GM21576 (cell line): Measurements from ENCODE around the gene SNX3.
A peak's percentile ranks its signal among the peaks of the same experiment; 100 is the strongest.
"Not testable (repeated sequence)": the region's sequence is repeated elsewhere in the genome, so short reads cannot be mapped to it uniquely, and the experiment has no call there.

Experiments used
- ATAC-seq: cut with Tn5 transposase; IDR thresholded peaks from one replicate; pipeline ENCODE4 v1.9.1; 2021; ENCODE audit warnings: mild to moderate bottlenecking, moderate library complexity; ENCODE audit not compliant: unreplicated experiment

SNX3 gene

DNA sequence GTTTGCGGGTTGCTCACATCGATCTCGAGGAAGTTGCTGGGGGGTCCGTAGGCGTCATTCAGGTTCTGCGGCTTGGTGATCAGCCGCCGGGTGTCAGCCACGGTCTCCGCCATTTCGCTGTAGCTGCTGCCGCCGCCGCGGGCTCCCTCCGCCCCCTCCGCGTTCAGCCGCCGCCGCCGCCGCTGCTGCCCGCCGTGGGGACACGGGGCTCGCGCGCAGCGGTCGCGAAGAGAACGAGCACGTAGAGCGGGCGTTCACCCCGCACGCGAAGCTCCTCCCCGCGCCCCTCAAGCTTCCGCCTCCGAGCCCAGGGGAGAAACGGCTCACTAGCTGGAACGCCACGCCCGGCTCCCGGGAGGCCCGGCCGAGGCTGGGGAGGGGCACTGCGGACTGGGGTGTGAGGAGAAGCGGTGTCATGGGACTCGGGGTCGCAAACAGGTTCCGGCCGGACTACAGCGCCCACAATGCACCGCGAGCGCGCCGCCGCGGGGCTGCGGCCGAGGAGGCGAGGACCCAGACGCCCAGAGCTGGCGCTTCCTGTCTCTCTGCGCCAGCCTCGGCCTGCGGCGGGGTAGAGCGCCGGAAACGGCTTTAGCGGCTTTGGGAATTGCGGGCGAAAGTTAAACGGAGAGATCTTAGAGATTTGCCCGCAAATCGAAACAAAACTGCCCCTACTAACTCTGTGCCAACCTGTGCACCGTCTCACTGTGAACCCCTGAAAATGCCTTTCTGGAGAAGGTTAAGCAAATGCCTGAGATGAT, at the start of gene SNX3:
TSS of gene SNX3 (minus strand) at position 232 of the 761 bp plus-strand sequence. CDS start at position 113, 119 bp downstream.
- peak; percentile 88 for ATAC-seq

DNA sequence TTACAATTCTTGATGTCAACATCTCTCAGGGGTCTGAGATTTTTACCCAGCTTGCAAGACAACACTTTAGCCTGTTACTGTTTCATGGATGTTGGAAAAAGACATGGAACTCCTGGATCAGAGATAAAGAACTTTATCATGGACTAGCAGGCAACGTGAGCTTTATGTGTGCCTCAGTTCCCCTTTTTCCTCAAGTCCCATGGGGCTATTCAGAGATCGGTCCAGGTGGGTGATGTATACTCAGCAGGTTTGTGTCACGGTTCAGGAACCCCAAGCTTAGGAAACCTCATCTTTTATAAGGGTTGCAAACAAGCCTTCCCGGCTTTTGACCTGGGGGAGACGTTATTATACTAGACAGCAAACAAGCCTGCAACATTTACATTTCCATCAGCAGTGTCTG, 49.0 kb upstream of the SNX3 start:
- no peak for ATAC-seq

DNA sequence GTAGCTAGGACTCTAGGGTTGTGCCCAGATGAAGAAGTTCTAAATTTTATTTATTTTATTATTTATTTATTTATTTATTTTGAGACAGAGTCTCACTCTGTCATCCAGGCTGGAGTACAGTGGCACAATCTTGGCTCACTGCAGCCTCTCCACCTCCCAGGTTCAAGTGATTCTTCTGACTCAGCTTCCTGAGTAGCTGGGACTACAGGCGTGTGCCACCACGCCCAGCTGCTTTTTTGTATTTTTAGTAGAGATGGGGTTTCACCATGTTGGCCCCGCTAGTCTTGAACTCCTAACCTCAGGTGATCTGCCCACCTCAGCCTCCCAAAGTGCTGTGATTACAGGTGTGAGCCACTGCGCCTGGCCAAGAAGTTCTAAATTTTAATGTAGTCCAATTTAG, 47.8 kb upstream of the SNX3 start:
- ATAC-seq, result not testable (repeated sequence)

DNA sequence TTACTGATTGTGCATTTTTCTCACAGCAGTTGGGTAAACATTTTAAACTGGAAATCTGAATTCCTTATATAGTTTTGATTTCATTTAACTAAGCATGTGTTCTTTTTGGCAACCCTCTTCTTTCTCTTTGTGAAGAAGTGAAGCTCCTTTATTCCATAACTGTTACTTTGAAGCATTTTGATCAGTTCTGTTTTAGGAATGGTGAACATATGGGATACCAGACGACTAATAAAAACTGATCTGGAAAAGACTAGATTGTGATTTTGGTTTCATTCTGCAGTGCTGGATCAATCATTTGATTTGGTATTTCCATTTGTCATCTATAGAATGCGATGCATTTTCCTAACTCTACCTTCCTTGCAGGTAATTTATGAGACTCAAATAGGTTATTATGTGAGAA, 43.8 kb upstream of the SNX3 start:
- ATAC-seq, result no peak

DNA sequence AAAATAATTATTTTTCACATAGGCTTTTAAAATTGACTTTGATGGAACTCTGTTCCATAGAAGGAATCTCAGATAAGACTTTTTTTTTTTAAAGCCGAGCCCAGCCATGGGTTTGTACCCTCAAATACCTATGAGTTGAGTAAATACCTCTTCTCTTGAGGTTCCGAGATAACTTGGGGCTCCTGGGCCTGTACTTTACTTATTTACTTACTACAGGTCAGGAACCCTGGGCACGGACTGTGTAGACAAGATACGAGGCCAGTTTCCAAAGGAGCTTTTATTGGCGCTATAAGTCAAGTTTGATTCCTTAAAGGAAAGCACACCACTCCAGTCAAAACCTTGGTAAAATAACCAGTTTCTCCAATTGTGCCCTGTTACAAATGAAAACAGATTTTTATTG, 41.5 kb upstream of the SNX3 start:
- ATAC-seq, result no peak

DNA sequence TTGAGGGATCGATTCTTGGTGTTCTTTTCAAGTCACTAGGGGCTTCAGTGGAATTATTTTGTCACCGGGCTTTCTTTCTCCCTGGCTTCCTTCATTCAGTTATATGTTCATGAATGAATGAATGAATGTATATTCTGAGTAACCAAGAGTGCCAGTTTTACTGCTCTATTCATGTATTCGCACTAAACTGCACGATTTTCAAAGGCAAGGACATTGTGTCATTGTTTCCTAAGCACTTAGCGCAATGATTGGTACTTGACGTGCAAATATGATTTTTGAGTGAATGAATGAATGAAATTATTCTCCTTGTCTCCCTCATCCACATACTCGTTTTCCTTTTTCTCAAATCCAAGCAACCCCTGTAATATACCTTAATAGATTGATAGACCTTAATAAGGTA, 34.8 kb upstream of the SNX3 start:
- no peak for ATAC-seq

DNA sequence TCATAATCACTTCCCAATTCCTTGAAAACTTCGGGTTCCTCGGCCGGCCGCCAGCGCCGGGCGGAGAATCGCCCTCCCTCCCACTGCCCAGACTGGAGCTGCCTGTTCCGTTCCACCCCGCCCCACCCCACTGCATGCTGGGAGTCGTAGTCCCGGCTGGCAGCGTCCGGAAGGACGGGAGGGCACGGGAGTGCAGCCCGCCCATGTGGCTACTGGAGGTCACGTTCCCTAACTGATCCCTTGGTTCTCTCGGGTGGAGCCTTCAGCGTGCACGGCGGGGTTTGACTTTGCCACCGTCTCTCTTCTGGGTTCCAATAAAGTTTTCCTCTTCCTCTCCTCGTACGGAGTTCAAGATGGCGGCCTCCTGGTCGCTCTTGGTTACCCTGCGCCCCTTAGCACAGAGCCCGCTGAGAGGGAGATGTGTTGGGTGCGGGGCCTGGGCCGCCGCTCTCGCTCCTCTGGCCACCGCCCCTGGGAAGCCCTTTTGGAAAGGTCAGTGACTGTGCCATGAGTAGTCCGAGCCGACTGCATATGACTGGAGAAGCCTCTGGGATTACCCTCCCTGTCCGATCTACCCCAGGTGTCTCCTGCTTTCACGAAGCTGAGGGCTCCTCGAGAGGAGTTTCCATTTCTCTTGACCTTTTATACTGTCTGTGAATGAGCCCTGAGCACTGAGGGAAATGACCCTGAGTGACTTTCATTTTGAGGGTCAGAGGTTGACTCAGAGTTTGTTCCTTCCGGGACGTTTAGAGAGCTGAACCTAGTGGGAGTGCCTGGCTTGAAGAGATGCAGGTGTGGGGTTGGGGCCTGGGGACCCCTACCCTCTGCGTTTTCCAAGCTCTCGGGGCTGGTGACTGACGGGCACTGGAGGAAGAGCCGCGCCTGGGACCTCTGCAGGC, 34.1 kb upstream of the SNX3 start, which contains the start of gene AFG1L:
TSS of gene AFG1L (plus strand) at position 328 of the 899 bp plus-strand sequence. CDS start at position 354, 26 bp downstream.
- peak; percentile 87 for ATAC-seq

DNA sequence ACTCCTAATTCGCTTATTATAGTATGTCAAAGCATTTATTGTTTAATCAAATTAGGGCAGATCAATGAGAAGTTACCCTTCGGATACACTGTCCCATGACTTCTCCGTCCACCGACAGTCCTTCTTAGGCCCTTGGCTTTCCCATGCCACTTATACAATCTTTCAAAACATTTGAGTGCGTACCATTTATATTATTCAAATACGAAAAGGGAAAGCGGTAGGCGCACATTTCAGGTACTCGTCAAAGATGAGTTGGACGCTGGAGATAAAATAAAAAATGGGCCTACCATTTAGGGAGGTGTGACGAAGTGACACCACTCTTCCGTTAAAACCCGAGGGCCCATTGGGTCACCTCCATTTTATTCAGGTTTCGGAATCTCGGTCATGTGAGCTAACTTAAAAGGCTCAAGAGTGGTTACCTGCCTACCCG, 33.5 kb upstream of the SNX3 start:
- peak; percentile 16 for ATAC-seq

DNA sequence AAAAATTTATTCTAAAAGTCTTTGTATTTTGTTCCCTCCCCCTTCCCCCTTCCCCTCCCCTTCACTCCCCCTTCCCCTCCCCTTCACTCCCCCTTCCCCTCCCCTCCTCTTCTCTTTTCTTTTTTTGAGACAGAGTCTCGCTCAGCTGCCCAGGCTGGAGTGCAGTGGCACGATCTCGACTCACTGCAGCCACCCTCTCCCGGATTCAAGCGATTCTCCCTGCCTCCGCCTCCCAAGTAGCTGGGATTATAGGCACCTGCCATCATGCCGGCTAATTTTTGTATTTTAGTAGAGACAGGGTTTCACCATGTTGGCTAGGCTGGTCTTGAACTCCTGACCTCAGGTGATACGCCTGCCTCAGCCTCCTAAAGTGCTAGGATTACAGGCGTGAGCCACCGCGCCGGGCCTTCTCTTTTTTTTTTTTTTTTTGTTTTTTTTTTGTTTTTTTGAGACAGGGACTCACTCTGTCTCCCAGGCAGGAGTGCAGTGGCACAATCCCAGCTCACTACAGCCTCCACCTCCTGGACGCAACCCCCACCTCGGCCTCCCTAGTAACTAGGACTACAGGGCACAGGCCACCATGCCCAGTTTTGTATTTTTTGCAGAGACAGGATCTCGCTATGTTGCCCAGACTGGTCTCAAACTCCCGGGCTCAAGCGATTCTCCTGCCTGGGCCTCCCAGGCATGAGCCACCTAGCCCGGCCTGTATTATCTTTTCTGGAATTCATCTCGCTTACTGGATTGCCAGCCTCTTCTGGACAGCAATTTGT, 32.9 kb upstream of the SNX3 start:
- no peak for ATAC-seq

DNA sequence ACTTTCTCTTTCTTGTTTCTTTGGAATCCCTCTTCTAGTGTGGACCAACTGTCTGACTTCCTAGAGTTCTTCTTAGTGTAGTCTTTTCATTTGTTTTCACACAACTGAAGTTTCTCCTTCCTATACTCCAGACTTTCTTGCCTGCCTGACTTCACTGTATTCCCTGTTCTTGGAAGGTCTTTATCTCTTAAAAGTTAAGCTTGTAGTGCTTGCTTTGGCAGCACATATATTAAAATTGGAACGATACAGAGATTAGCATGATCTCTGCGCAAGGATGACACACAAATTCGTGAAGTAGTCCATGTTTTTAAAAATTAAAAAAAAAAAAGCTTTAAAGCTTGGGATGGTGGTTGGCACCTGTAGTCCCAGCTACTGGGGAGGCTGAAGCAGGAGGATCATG, 31.7 kb upstream of the SNX3 start:
- ATAC-seq, result not testable (repeated sequence)

DNA sequence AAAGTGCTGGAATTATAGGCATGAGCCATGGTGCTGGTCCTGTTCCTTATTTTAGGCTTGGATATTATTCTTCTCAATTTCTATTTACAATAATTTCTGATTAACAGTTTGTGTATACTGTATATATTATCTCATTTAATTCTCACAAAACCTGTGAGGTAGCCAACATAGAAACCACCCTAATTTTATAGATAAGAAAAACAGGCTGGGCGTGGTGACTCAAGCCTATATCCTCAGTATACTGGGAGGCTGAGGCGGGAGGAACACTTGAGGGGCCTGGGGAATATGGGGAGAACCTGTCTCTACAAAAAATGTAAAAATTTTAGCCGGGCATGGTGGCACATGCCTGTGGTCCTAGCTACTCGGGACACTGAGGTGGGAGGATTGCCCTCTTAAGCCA, 30.3 kb upstream of the SNX3 start:
- ATAC-seq, result no peak

DNA sequence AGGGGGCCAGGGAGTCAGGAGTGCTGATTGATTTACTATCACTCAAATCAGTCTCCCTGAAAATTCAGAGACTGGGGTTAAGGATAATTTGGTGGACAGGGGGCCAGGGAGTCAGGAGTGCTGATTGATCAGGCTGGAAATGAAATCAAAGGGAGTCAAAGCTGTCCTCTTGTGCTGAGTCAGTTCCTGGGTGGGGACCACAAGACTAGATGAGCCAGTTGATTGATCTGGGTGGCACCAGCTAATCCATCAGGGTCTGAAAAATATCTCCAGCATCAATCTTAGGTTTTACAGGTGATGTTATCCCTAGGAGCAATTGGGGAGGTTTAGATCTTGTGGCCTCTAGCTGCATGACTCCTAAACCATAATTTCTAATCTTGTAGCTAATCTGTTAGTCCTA, 27.9 kb upstream of the SNX3 start:
- ATAC-seq, result no peak

DNA sequence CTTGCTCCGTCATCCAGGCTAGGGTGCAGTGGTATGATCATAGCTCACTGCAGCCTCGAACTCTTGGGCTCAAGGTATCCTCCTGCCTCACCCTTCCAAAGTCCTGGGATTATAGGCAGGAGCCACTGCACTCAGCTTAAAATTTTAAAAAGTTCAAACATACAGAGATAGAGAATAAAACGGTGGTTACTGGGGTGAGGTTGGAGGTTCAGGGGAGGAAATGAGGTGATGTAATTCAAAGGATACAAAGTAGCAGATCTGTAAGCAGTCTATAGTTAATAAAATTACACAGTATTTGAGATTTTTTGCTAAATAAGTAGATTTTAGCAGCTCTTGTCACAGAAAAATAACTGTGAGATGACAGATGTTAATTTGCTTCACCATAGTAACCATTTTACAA, 26.5 kb upstream of the SNX3 start:
- no peak for ATAC-seq

DNA sequence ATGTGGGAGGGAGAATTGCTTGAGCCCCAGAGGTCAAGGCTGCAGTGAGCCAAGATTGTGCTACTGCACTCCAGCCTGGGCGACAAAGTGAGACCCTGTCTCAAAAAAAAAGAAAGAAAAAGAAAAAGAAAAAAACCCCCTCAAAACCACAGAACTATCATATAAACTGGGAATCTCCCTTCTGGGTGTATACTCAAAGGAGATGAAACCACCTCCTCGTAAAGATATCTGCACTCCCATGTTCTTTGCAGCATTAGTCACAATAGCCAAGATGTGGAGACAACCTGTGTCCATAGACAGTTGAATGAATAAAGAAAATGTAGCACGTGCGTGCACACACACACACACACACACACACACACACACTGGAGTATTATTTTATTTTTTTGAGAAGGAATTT, 25.5 kb upstream of the SNX3 start:
- ATAC-seq, result no peak

DNA sequence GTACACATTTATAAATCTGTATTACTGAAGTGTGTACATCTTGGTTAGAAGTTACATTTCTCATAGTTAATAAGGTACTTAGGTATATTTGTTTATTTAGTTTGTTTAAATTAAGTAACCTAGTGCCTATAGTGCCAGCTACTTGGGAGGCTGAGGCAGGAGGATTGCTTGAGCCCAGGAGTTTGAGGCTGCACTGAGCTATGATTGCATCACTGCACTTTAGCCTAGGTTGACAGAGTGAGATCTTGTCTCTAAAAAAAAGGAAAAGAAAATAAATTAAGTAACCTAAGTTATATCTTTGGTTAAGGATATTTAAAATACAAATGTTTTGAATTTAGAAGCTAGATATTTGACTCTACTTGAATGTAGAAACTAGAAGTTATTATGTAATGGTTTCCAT, 24.5 kb upstream of the SNX3 start:
- no peak for ATAC-seq

DNA sequence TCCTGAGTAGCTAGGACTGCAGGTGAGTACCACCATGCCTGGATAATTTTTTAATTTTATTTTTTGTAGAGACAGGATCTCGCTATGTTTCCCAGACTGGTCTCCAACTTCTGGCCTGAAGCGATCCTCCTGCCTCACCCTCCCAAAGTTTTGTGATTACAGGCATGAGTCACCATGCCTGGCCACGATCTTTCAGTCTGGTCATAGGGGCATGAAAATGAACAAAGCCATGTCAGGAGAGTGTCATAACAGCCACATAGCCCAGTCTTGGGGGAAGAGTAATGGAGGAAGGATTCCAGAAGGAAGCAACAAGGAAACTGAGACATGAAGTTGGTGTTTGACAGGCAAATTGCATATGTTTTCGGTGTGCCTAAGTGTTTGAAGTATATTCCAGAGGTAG, 17.0 kb upstream of the SNX3 start:
- ATAC-seq, result no peak

DNA sequence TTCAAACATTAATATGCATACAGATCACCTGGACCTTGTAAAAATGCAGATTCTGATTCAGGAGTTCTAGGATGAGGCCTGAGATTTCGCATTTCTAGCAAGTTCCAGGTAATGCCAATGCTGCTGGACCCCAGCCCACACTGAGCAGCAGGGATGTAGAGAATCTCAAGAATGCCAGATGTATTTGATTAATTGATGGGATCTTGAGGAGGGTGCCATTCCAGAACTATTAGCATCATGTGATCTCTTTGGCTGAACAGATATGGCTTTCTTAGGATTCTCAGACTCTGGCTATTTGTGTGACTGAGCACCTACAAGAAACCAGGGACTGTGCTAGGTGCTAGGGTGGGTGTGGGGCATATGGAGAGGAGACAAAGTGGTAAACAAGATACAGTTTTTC, 16.5 kb upstream of the SNX3 start:
- no peak for ATAC-seq

DNA sequence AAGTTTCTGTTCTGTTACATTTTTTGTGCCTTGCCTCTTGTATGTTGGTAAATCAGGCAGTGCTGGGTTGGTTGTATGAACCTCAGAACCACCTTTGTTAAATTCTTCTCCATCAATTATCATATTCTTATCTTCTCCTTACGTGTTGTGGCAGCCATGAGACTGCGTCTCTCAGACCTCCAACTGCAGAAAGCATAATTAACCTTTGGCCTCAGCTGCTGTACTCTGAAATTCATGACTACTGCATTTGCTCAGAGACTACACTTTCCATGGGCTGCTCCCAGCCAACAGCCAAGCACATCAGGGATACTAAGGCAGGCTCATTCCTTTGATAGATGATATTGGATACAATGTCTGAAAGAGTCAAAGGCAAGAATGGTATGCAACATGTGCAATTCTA, 15.1 kb upstream of the SNX3 start:
- ATAC-seq, result no peak

DNA sequence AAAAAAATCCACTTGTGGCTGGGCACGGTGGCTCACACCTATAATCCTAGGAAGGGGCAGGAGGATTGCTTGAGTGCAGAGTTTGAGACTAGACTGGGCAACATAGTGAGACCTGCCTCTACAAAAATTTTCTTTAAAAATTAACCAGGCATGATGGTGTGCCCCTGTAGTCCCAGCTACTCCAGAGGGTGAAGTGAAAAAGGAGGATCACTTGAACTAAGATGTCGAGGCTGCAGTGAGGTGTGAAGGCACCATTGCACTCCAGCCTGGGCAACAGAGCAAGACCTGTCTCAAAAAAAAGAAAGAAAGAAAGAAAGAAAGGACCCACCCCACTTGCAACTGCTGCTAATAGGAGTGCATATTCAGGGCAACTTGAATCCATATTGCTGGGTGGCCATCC, 13.7 kb upstream of the SNX3 start:
- ATAC-seq, result no peak

DNA sequence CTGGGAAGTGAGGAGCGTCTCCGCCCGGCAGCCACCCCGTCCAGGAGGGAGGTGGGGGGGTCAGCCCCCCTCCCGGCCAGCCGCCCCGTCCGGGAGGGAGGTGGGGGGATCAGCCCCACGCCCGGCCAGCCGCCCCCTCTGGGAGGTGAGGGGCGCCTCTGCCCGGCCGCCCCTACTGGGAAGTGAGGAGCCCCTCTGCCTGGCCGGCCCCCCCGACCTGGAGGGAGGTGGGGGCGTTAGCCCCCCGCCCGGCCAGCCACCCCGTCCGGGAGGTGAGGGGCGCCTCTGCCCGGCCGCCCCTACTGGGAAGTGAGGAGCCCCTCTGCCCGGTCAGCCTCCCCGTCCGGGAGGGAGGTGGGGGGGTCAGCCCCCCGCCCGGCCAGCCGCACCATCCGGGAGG, 9.1 kb upstream of the SNX3 start:
- ATAC-seq, result not testable (repeated sequence)

DNA sequence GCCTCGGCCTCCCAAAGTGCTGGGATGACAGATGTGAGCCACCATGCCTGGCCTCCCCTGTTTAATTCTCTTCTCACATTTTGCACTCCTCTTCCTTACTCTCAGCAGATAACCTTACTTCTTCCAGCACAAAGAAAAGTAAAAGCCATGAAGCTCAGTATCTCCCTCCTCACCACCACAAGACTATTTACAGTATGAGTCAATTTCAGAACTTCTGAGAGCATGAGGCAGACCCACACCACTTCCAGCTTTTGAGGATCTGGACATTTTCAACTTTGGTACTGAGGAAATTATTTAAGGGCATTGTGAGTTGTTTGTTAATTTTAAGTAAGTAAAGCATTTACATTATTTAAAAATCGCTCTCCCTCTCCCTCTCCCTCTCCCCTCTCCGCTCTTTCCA, 8.0 kb upstream of the SNX3 start:
- no peak for ATAC-seq
